ENCODE data around the gene MCOLN2. TPM values are rescaled to one million over a fixed set of nuclear protein-coding genes. Genes with fewer than 3 reads are reported as not detected.

Gene MCOLN2
- total and polyA plus RNA-seq, 2 of the 13 experiments (the other 11 are each of a cell fraction or from before 2014, with no cell fraction given), result not detected

GRCh38 chr1:84877592-84877991 is 119.3 kb downstream of the MCOLN2 start:
- FAIRE-seq, result no peak

More at GRCh38 chr1:84877592-84877991, 119.3 kb downstream of the MCOLN2 start:
- POLR2A ChIA-PET, result no interaction called here
- DNase-seq (ENCODE audit: low spot score), result no peak
- Histone ChIP-seq H4K20me1 (ENCODE audit: insufficient read depth, low read length) (no peaks in the 10 kb centered on the region), H3K9ac (ENCODE audit: insufficient read depth, low read depth, low read length) (no peak overlapping the region), H3K79me2 (ENCODE audit: insufficient read depth, low read length) (no peaks in the 10 kb centered on the region), H3K4me1 (ENCODE audit: insufficient read depth, low read length) (no peaks in the 10 kb centered on the region), H3K9me3 (ENCODE audit: low read length) (peaks cover 4% of the 10 kb centered on the region; the same call in 1 of the 2 replicates), H3K27ac (ENCODE audit: extremely low read length, insufficient read depth, low read length) (no peak overlapping the region), H3K27me3 (ENCODE audit: control insufficient read depth in 1 of 2, insufficient read depth in 2 of 2, low read length in 2 of 2) (no peaks in the 10 kb centered on the region; a peak in 1 of 5 replicates), H3K36me3 (replicated peaks in 1 of 2; ENCODE audit: control insufficient read depth in 1 of 2, insufficient read depth in 2 of 2, low read length in 2 of 2) (no peaks in the 10 kb centered on the region), H3K4me2 (ENCODE audit: low read depth, low read length) (no peak overlapping the region), H3K4me3 (replicated peaks in 1 of 3; ENCODE audit: insufficient read depth in 1 of 3, low read depth in 2 of 3, low read length in 3 of 3) (no peak overlapping the region), H2AFZ (ENCODE audit: low read length) (no peak overlapping the region)
- no TSS peak for BruUV-seq (replicated peaks)
- in situ Hi-C loops (cut with HindIII; ENCODE audit: extremely low pct_ligation_motif_present, low pct_unique_long_range_greater_than_20kb), result no loop called here
- ATAC-seq, result no peak
- intact Hi-C loops (cut with micrococcal nuclease; ENCODE audit: unreplicated experiment), result no loop called here
- CTCF ChIA-PET (ENCODE audit: low intra/inter-chr PET ratio, low total read pairs), result no interaction called here
- WGBS (ENCODE audit: low lambda C conversion rate), result 1% methylated on average over 4 of the region's 4 CpGs
- TF ChIP-seq IRX3 (CRISPR knock-in tag; IDR thresholded peaks at IDR 0.05; ENCODE audit: borderline replicate concordance, low read depth) (no peak), RXRB (CRISPR knock-in tag; IDR thresholded peaks at IDR 0.05; ENCODE audit: borderline replicate concordance) (no peak), ZNF652 (CRISPR knock-in tag; IDR thresholded peaks at IDR 0.05; ENCODE audit: borderline replicate concordance, low read depth) (no peak), NFKBIZ (CRISPR knock-in tag; IDR thresholded peaks at IDR 0.05) (no peak), ZBTB1 (CRISPR knock-in tag; IDR thresholded peaks at IDR 0.05; ENCODE audit: borderline replicate concordance) (no peak), NR2F1 (CRISPR knock-in tag; IDR thresholded peaks at IDR 0.05) (no peak), SRSF9 (IDR thresholded peaks at IDR 0.05; ENCODE audit: borderline replicate concordance, insufficient read depth, low read depth, low read length, poor library complexity, severe bottlenecking) (no peak), BRF2 (CRISPR knock-in tag; IDR thresholded peaks at IDR 0.05) (no peak), MEIS1 (CRISPR knock-in tag; IDR thresholded peaks at IDR 0.05; ENCODE audit: borderline replicate concordance) (no peak), NR0B2 (CRISPR knock-in tag; IDR thresholded peaks at IDR 0.05) (no peak), ZNF280D (CRISPR knock-in tag; IDR thresholded peaks at IDR 0.05) (no peak), KDM2A (CRISPR knock-in tag; IDR thresholded peaks at IDR 0.05; ENCODE audit: borderline replicate concordance, low read depth) (no peak), ZNF205 (CRISPR knock-in tag; IDR thresholded peaks at IDR 0.05) (no peak)

Measured in HepG2 (cell line).